A673 (cell line): ENCODE measurements around the gene SPCS2.

Experiments used
- CTCF ChIP-seq: fragments of 300-800, 200-600 bp; sonication (generic); conservative IDR thresholded peaks from 2 replicates; pipeline ENCODE4 v1.5.1; 2017; ENCODE audit warnings: low read depth, mild to moderate bottlenecking, antibody characterized with exemption, low read length, moderate library complexity, mixed read lengths
- EZH2 ChIP-seq: fragments of 200-600 bp; sonication (generic); IDR thresholded peaks from 2 replicates; pipeline ENCODE4 v1.6.1; 2017; ENCODE audit warnings: borderline replicate concordance, low read depth, mild to moderate bottlenecking, mixed read lengths, antibody characterized with exemption, low read length; ENCODE audit not compliant: poor library complexity, severe bottlenecking

GRCh38 chr11:74950374-74950969 lies 1.4 kb downstream of the SPCS2 start:
- no peak for TF ChIP-seq EZH2
- no peak for TF ChIP-seq CTCF
